ENCODE results near the gene DDX47. TPM values are rescaled to one million over a fixed set of nuclear protein-coding genes. Genes with fewer than 3 reads are reported as not detected.

DDX47 gene
- total RNA-seq, 1 experiment from 2014 or later, result 64.8 TPM

DNA sequence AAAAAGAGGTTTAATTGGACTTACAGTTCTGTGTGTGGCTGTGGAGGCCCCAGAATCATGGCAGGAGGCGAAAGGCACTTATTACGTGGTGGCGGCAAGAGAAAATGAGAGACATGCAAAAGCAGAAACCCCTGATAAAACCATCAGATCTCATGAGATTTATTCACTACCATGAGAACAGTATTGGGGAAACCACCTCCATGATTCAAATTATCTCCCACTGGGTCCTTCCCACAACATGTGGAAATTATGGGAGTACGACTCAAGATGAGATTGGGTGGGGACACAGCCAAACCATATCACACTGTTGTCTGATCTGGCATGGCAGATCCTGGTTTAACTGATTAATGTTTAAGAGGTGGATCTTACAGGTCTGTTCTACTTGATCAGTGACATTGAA is 5.6 kb downstream of the DDX47 start:
- no peak for DNase-seq (ENCODE audit: low spot score)
- Mint-ChIP-seq H3K4me1 (peaks cover 15% of the 10 kb centered on the region), H3K27me3 (ENCODE audit: low read depth) (no peaks in the 10 kb centered on the region), H3K4me3 (no peak overlapping the region), H3K36me3 (peaks cover 70% of the 10 kb centered on the region), H3K9me3 (no peaks in the 10 kb centered on the region), H3K27ac (peak overlapping the region; percentile 73; the same call in 1 of the 2 replicates)
- ChIA-PET POLR2A (interaction anchor here (0.7 kb wide), 1 partner anchor 458 kb away, joined by 3 read pairs; no protein-coding TSS in a partner anchor), CTCF (no interaction called here)
- no peak for TF ChIP-seq E2F1 (CRISPR knock-in tag; IDR thresholded peaks at IDR 0.05)
- TF ChIP-seq GABPB1 (CRISPR knock-in tag; IDR thresholded peaks at IDR 0.05), result no peak
- TF ChIP-seq, protein P1, sequence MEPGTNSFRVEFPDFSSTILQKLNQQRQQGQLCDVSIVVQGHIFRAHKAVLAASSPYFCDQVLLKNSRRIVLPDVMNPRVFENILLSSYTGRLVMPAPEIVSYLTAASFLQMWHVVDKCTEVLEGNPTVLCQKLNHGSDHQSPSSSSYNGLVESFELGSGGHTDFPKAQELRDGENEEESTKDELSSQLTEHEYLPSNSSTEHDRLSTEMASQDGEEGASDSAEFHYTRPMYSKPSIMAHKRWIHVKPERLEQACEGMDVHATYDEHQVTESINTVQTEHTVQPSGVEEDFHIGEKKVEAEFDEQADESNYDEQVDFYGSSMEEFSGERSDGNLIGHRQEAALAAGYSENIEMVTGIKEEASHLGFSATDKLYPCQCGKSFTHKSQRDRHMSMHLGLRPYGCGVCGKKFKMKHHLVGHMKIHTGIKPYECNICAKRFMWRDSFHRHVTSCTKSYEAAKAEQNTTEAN (CRISPR knock-in tag; IDR thresholded peaks at IDR 0.05), result no peak
- TF ChIP-seq NFYB (CRISPR knock-in tag; conservative IDR thresholded peaks at IDR 0.05; ENCODE audit: low read depth), result no peak
- TF ChIP-seq CTCF (IDR thresholded peaks at IDR 0.05), result no peak
- TF ChIP-seq ZNF671 (CRISPR knock-in tag; IDR thresholded peaks at IDR 0.05), result no peak
- no peak for TF ChIP-seq EMX1 (CRISPR knock-in tag; IDR thresholded peaks at IDR 0.05)
- ATAC-seq, result no peak

GRCh38 chr12:12819221-12819620 is 6.1 kb downstream of the DDX47 start:
- H3K9me3 Mint-ChIP-seq, result no peaks in the 10 kb centered on the region
- H3K4me1 Mint-ChIP-seq, result peaks cover 10% of the 10 kb centered on the region; the same call in 1 of the 2 replicates
- ChIA-PET POLR2A (interaction anchor here (0.7 kb wide), 1 partner anchor 458 kb away, joined by 3 read pairs; no protein-coding TSS in a partner anchor), CTCF (no interaction called here)
- H3K36me3 Mint-ChIP-seq, result peaks cover 72% of the 10 kb centered on the region
- no peaks in the 10 kb centered on the region for H3K27me3 Mint-ChIP-seq (ENCODE audit: low read depth)
- no peak overlapping the region for H3K4me3 Mint-ChIP-seq
- no peak for ATAC-seq
- DNase-seq (ENCODE audit: low spot score), result no peak
- no peak overlapping the region for H3K27ac Mint-ChIP-seq
- no peak for TF ChIP-seq NR1H2 (CRISPR knock-in tag; IDR thresholded peaks at IDR 0.05)
- TF ChIP-seq ZNF532 (CRISPR knock-in tag; IDR thresholded peaks at IDR 0.05; ENCODE audit: borderline replicate concordance), result no peak
- TF ChIP-seq, protein P2, sequence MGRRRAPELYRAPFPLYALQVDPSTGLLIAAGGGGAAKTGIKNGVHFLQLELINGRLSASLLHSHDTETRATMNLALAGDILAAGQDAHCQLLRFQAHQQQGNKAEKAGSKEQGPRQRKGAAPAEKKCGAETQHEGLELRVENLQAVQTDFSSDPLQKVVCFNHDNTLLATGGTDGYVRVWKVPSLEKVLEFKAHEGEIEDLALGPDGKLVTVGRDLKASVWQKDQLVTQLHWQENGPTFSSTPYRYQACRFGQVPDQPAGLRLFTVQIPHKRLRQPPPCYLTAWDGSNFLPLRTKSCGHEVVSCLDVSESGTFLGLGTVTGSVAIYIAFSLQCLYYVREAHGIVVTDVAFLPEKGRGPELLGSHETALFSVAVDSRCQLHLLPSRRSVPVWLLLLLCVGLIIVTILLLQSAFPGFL (CRISPR knock-in tag; IDR thresholded peaks at IDR 0.05; ENCODE audit: borderline replicate concordance), result no peak
- TF ChIP-seq, protein P3, sequence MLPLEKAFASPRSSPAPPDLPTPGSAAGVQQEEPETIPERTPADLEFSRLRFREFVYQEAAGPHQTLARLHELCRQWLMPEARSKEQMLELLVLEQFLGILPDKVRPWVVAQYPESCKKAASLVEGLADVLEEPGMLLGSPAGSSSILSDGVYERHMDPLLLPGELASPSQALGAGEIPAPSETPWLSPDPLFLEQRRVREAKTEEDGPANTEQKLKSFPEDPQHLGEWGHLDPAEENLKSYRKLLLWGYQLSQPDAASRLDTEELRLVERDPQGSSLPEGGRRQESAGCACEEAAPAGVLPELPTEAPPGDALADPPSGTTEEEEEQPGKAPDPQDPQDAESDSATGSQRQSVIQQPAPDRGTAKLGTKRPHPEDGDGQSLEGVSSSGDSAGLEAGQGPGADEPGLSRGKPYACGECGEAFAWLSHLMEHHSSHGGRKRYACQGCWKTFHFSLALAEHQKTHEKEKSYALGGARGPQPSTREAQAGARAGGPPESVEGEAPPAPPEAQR (CRISPR knock-in tag; IDR thresholded peaks at IDR 0.05), result no peak
- TF ChIP-seq, protein P4, sequence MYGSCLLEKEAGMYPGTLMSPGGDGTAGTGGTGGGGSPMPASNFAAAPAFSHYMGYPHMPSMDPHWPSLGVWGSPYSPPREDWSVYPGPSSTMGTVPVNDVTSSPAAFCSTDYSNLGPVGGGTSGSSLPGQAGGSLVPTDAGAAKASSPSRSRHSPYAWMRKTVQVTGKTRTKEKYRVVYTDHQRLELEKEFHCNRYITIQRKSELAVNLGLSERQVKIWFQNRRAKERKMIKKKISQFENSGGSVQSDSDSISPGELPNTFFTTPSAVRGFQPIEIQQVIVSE (CRISPR knock-in tag; IDR thresholded peaks at IDR 0.05; ENCODE audit: borderline replicate concordance), result no peak
- TF ChIP-seq, protein P5, sequence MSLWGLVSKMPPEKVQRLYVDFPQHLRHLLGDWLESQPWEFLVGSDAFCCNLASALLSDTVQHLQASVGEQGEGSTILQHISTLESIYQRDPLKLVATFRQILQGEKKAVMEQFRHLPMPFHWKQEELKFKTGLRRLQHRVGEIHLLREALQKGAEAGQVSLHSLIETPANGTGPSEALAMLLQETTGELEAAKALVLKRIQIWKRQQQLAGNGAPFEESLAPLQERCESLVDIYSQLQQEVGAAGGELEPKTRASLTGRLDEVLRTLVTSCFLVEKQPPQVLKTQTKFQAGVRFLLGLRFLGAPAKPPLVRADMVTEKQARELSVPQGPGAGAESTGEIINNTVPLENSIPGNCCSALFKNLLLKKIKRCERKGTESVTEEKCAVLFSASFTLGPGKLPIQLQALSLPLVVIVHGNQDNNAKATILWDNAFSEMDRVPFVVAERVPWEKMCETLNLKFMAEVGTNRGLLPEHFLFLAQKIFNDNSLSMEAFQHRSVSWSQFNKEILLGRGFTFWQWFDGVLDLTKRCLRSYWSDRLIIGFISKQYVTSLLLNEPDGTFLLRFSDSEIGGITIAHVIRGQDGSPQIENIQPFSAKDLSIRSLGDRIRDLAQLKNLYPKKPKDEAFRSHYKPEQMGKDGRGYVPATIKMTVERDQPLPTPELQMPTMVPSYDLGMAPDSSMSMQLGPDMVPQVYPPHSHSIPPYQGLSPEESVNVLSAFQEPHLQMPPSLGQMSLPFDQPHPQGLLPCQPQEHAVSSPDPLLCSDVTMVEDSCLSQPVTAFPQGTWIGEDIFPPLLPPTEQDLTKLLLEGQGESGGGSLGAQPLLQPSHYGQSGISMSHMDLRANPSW (CRISPR knock-in tag; conservative IDR thresholded peaks at IDR 0.05; ENCODE audit: low read depth), result no peak
- TF ChIP-seq ZNF121 (CRISPR knock-in tag; IDR thresholded peaks at IDR 0.05), result no peak
- TF ChIP-seq, protein P6, sequence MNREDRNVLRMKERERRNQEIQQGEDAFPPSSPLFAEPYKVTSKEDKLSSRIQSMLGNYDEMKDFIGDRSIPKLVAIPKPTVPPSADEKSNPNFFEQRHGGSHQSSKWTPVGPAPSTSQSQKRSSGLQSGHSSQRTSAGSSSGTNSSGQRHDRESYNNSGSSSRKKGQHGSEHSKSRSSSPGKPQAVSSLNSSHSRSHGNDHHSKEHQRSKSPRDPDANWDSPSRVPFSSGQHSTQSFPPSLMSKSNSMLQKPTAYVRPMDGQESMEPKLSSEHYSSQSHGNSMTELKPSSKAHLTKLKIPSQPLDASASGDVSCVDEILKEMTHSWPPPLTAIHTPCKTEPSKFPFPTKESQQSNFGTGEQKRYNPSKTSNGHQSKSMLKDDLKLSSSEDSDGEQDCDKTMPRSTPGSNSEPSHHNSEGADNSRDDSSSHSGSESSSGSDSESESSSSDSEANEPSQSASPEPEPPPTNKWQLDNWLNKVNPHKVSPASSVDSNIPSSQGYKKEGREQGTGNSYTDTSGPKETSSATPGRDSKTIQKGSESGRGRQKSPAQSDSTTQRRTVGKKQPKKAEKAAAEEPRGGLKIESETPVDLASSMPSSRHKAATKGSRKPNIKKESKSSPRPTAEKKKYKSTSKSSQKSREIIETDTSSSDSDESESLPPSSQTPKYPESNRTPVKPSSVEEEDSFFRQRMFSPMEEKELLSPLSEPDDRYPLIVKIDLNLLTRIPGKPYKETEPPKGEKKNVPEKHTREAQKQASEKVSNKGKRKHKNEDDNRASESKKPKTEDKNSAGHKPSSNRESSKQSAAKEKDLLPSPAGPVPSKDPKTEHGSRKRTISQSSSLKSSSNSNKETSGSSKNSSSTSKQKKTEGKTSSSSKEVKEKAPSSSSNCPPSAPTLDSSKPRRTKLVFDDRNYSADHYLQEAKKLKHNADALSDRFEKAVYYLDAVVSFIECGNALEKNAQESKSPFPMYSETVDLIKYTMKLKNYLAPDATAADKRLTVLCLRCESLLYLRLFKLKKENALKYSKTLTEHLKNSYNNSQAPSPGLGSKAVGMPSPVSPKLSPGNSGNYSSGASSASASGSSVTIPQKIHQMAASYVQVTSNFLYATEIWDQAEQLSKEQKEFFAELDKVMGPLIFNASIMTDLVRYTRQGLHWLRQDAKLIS (CRISPR knock-in tag; IDR thresholded peaks at IDR 0.05; ENCODE audit: borderline replicate concordance), result no peak
- no peak for TF ChIP-seq PRRX2 (CRISPR knock-in tag; IDR thresholded peaks at IDR 0.05)

Data from WTC11 (cell line).